Adrenal gland (tissue), 12 donors: ENCODE data around the gene RAB27B. TPM values are rescaled to one million over a fixed set of nuclear protein-coding genes. Genes with fewer than 3 reads are reported as not detected.

ENCODE experiments used
- DNase-seq, 7 donors: peaks; one replicate each; pipeline ENCODE4 v3.0.0-alpha.2; 2019 to 2020
- H3K27ac ChIP-seq, 5 donors: fragments of 200-600 bp; sonication (generic) in 4 of 5; 1 replicate in 3 of 5; 2 replicates in 2 of 5; pipeline versions ENCODE4 v1.5.1 to v1.8.0; 2016 to 2020; ENCODE audit warnings: mild to moderate bottlenecking in 1 of 5
- H3K27me3 ChIP-seq: fragments of 200-600 bp; 2 replicates; pipeline ENCODE4 v1.8.0; 2021
- H3K36me3 ChIP-seq, 2 donors: fragments of 200-600 bp; replicated peaks in 1 of 2; 1 replicate in 1 of 2; 2 replicates in 1 of 2; pipeline versions ENCODE4 v1.5.1 to v1.8.0; 2018 to 2022
- H3K4me1 ChIP-seq, 2 donors: fragments of 200-600 bp; replicated peaks in 1 of 2; 1 replicate in 1 of 2; 2 replicates in 1 of 2; pipeline versions ENCODE4 v1.5.1 to v1.8.0; 2018 to 2021
- H3K4me3 ChIP-seq, 4 donors: fragments of 200-600 bp; sonication (generic) in 3 of 4; one replicate each; pipeline ENCODE4 v1.5.1; 2016 to 2018
- H3K9me3 ChIP-seq, 3 donors: fragments of 200-600 bp; sonication (generic) in 1 of 3; replicated peaks in 1 of 3; 1 replicate in 2 of 3; 2 replicates in 1 of 3; pipeline versions ENCODE4 v1.5.1 to v1.8.0; 2016 to 2021
- POLR2A ChIP-seq, 2 donors: fragments of 450-650 bp; IDR thresholded peaks; one replicate each; pipeline ENCODE4 v1.6.1; 2017; ENCODE audit warnings: antibody characterized with exemption in 2 of 2, mild to moderate bottlenecking in 2 of 2, moderate library complexity in 1 of 2
- WGBS, 4 donors: extraction: QIAGEN DNeasy Blood & Tissue Kit in 2 of 4; methylation state at CpG; one replicate each; pipeline versions ENCODE4 v1.1.5 to v1.1.7; 2013 to 2017; 5-methylcytosine and 5-hydroxymethylcytosine counted together
- intact Hi-C, 2 donors: fragments of 100-400 bp; cut with DNase I; formaldehyde crosslinking; loops; one replicate each; pipeline versions ENCODE4 v1.14.1 to v1.15.0; 2022 to 2023
- polyA plus RNA-seq, 3 donors: library from polyadenylated mRNA; stranded (reverse); fragments of 200-250 nt in 2 of 3; fragments of 350-450 nt in 1 of 3; fragmentation: Illumina TruSeq in 1 of 3; extraction: RNeasy Lipid Tissue Mini Kit (QIAGEN cat#74804) in 1 of 3; gene quantifications; one replicate each; pipeline ENCODE4 v1.2.3, GENCODE V29; 2013 to 2014
- total RNA-seq, 9 donors: library from RNA; depleted of rRNA in 4 of 9; stranded (reverse); fragments of >200 nt in 4 of 9; fragments of 120-200 nt in 1 of 9; fragmentation: NEBNext Ultra II Directional in 1 of 9; extraction: Animal tissue kit (Norgen Biotek cat#: 25700) in 1 of 9; gene quantifications; one replicate each; pipeline versions ENCODE4 v1.1.0 to v1.2.4, GENCODE V29; 2013 to 2023
- TF ChIP-seq, protein P1 (sequence below), 6 experiments: fragments of 450-650 bp in 4 of 6; fragments of 200-600 bp in 2 of 6; sonication (generic) in 1 of 6; IDR thresholded peaks; 1 replicate in 5 of 6; 2 replicates in 1 of 6; pipeline versions ENCODE4 v1.5.1 to v1.8.0; 2016 to 2021; ENCODE audit warnings: antibody characterized with exemption in 6 of 6, mild to moderate bottlenecking in 2 of 6, moderate library complexity in 1 of 6
- donor health status: healthy with polysubstance abuse.
- donor health status: Bipolar disorder and iron deficiency.
- donor health status: DM: yes; HTN: yes; CAD: no.
- donor health status: DM: no; HTN: no; CAD: no.
- donor health status: DM: no; HTN: no; CAD: no.
- donor health status: DM: yes; HTN: yes; CAD: no.

RAB27B gene
- total and polyA plus RNA-seq, 12 donors = 0.04 to 3.9 (median 1.1) TPM; not detected in 3

DNA sequence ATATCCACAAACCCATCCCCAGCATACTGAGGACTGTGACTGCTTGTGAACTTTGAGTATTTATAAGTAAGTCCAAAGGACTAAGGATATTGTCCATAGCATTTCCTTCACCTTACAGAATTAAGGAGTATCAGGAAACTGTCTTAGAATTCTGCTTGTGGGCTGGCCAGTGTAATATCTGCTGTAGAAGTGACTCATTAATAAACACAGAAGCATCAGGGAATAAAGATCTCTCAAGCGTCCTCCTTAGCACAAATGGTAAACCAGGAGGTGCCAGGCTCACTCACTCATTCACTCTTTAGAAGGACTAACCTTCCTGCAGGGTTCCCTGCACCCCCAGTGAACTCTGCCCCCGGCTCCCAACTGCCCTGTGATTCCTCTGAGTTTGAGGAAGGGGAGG lies 100.0 kb downstream of the RAB27B start:
- Histone ChIP-seq H3K9me3 (no peaks in the 10 kb centered on the region), H3K27me3 (no peaks in the 10 kb centered on the region), H3K4me3 (no peak overlapping the region), H3K4me1 (no peaks in the 10 kb centered on the region), H3K27ac (no peak overlapping the region), H3K36me3 (no peaks in the 10 kb centered on the region)
- intact Hi-C loops = no loop called here
- WGBS, 4 donors = 74 to 82% (median 76%) methylated on average over 2 of the region's 2 CpGs
- TF ChIP-seq, protein P1, sequence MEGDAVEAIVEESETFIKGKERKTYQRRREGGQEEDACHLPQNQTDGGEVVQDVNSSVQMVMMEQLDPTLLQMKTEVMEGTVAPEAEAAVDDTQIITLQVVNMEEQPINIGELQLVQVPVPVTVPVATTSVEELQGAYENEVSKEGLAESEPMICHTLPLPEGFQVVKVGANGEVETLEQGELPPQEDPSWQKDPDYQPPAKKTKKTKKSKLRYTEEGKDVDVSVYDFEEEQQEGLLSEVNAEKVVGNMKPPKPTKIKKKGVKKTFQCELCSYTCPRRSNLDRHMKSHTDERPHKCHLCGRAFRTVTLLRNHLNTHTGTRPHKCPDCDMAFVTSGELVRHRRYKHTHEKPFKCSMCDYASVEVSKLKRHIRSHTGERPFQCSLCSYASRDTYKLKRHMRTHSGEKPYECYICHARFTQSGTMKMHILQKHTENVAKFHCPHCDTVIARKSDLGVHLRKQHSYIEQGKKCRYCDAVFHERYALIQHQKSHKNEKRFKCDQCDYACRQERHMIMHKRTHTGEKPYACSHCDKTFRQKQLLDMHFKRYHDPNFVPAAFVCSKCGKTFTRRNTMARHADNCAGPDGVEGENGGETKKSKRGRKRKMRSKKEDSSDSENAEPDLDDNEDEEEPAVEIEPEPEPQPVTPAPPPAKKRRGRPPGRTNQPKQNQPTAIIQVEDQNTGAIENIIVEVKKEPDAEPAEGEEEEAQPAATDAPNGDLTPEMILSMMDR (IDR thresholded peaks at IDR 0.05) = no peak
- no peak for TF ChIP-seq POLR2A (IDR thresholded peaks at IDR 0.05)
- no peak for DNase-seq

DNA sequence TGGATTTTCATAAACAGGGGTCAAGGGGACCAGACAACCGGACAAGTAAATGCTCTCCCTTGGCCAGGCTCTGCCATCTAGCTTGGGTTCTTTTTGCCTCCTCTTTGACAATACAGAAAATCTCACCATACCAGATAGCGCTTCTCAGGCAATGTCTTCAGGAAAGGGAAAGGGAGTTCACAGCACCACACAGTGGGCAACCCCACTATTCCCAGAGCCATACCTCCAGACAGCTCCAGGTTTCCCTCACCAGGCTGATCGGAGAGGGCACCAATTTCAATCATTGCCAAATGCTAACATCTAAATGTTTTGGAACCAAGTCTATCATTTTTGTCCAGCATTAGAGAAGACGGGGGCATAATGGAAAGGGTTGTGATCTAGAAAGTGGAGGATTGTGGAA lies 102.9 kb downstream of the RAB27B start:
- no peak for DNase-seq
- no peaks in the 10 kb centered on the region for H3K4me1 ChIP-seq
- H3K4me3 ChIP-seq = no peak overlapping the region
- no peaks in the 10 kb centered on the region for H3K27me3 ChIP-seq
- no peak for TF ChIP-seq POLR2A (IDR thresholded peaks at IDR 0.05)
- TF ChIP-seq, protein P1 (IDR thresholded peaks at IDR 0.05) = no peak
- H3K9me3 ChIP-seq = no peaks in the 10 kb centered on the region
- intact Hi-C loops = no loop called here
- no peak overlapping the region for H3K27ac ChIP-seq
- no peaks in the 10 kb centered on the region for H3K36me3 ChIP-seq
- 91 to 98% (median 95%) methylated on average over 4 of the region's 4 CpGs for WGBS, 4 donors

DNA sequence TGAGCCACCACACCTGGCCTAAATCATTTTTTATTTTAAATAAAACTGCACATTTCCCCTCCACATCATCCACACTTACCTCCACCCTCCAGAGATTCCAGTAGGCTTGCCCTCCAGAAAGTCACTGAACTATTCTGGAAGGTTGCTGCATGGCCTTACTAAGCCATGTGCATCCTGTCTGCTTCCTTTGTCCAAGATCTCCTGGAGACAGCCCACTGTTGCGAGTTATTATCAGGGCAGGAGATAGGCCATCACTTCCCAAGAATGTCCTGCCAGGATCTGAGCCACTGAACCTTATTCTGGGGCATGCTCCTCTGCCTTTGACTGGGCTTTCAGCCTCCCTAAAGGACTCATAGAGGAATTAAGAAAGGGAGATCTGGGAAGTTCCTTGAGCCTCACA lies 104.2 kb downstream of the RAB27B start:
- no peak for DNase-seq
- no peaks in the 10 kb centered on the region for H3K27me3 ChIP-seq
- no peak overlapping the region for H3K27ac ChIP-seq
- no peaks in the 10 kb centered on the region for H3K9me3 ChIP-seq
- intact Hi-C loops = no loop called here
- no peak overlapping the region for H3K4me3 ChIP-seq
- TF ChIP-seq, protein P1 (IDR thresholded peaks at IDR 0.05) = no peak
- TF ChIP-seq POLR2A (IDR thresholded peaks at IDR 0.05) = no peak
- H3K36me3 ChIP-seq = no peaks in the 10 kb centered on the region
- H3K4me1 ChIP-seq = no peaks in the 10 kb centered on the region
- WGBS, 4 donors = 0 to 47% (median 14%) methylated on average over 1 of the region's 1 CpG

DNA sequence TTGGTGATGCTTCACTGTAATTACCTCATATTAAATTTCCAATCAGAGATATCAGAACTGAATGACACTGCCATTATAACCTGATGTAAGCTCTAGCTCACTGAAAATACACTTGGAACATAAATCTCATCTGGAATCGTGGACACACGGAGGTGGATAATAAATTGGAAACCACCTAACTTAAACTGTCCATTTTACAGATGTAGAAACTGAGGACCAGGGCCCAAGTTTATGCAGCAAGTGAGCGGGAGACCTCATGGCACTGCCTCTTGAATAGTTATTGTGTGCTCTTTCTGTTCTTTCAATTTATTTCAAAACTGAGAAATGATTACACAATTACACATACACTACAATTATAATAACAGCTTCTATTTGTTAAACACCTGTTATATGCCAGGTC lies 110.2 kb downstream of the RAB27B start:
- 85 to 90% (median 88%) methylated on average over 3 of the region's 3 CpGs for WGBS, 4 donors
- H3K36me3 ChIP-seq = no peaks in the 10 kb centered on the region
- no peak for DNase-seq
- no peaks in the 10 kb centered on the region for H3K9me3 ChIP-seq
- intact Hi-C loops = no loop called here
- no peaks in the 10 kb centered on the region for H3K27me3 ChIP-seq
- H3K27ac ChIP-seq = no peak overlapping the region
- H3K4me1 ChIP-seq = no peaks in the 10 kb centered on the region
- H3K4me3 ChIP-seq = no peak overlapping the region
- TF ChIP-seq, protein P1 (IDR thresholded peaks at IDR 0.05) = no peak
- TF ChIP-seq POLR2A (IDR thresholded peaks at IDR 0.05) = no peak
